Activated CD4-positive, alpha-beta T cell treated with anti-CD3 and anti-CD28 coated beads, Interleukin-2, amount 50 U/mL, for 48 hours (primary cell): ENCODE measurements around the gene RAB10.
A peak's percentile ranks its signal among the peaks of the same experiment; 100 is the strongest.

Experiments used
- DNase-seq, 2 experiments: peaks; one replicate each; pipeline ENCODE4 v3.0.0-alpha.2; 2020

The RAB10 gene

DNA sequence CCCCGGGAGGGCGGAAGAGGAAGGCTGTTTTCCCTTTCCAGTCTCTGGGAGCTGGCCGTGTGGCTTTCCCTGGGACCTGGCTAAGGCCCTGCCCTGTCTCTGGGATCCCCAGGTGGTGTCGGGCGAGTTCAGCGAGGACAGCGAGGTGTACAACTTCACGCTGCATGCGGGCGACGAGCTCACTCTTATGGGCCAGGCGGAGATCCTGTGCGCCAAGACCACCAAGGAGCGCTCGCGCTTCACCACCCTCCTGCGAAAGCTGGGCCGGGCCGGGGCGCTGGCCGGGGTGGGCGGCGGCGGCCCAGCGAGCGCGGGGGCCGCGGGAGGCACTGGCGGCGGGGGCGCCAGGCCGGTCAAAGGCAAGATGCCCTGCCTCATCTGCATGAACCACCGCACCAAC lies 150.2 kb downstream of the RAB10 start:
- DNase-seq, result no peak

DNA sequence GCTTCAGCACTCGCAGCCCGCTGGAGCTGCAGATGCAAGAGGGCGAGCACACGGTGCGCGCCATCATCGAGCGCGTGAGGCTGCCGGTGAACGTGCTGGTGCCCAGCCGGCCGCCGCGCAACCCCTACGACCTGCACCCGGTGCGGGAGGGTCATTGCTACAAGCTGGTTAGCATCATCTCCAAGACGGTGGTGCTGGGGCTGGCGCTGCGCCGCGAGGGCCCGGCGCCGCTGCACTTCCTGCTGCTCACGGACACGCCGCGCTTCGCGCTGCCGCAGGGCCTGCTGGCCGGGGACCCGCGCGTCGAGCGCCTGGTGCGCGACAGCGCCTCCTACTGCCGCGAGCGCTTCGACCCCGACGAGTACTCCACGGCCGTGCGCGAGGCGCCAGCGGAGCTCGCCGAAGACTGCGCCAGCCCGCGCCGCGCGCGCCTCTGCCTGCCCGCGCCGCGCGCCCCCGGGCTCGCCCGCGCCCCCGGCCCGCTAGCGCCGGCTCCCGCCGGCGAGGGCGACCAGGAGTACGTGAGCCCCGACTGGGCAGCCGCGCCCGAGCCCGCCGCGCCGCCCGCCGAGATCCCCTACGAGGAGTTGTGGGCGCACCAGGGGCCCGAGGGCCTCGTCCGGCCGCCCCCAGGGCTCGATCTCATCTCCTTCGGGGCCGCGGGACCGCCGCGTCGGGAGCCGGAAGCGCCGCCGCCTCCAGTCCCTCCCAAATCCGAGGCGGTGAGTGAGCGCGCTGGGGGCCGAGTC lies 150.8 kb downstream of the RAB10 start:
- peak; percentile 83 to 86 for DNase-seq

DNA sequence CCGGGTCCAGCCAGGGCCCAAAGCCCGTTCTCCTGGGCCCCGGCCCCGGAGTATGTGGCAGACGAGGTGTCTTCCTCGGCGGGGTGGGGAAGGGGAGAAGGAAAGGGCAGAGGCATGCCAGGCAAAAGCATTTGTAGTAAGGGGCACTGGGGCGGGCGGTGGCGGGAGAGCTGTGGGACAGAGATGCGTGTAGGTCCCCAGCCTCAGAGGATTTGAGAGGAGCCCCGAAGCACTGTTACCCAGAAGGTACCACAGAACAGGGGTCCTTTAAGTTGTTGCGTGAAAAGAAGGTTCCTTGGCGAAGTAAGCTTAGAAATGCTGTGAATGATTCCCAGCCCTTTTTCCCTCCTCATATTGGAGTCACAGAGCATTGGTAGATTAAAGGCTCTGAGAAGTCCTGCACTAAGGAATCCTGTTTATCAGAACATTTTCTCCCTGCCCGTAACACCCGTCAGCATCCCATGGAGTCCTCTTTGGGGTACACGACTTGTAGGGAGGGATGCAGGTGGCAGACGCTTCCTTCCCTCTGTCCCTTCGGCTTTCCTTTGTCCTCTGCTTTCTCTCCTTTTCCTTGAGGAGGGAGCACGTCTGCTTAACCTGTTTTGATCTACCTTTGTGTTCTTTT lies 151.5 kb downstream of the RAB10 start:
- DNase-seq, result no peak

DNA sequence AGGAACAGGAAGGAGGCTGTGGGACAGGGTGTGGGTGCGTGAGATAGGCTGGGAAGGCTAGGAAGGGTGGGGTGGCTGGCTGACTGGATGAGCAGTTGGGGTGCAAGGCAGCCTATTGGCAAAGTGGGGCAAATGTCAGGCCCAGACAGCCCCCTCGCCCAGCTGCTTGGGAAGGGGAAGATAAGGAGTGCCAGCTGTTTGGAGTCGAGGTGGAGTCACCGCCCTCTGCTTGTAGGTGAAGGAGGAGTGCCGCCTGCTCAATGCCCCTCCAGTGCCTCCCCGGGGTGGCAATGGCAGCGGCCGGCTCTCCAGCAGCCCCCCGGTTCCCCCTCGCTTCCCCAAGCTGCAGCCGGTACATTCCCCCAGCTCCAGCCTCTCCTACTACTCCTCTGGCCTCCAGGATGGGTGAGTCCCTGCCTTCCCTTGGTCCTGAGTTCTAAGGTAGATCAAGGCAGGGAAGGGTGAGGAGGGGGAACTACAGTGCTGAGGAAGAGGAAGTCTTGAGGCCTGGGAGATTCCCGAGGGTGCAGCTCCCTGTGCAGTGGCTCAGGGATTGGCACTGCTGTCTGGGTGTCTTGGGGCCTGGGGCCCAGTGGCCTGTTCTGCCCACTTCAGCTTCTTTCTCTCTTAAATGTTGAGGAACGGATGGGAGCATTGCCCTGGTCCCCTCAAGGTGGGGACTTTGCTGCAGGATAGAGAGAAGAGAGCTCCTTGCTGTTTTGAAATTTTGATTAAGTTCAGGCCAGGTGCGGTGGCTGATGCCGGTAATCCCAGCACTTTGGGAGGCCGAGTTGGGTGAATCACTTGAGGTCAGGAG lies 152.3 kb downstream of the RAB10 start:
- no peak for DNase-seq
